GM06990 (cell line): ENCODE measurements around the gene OPCML.

Source experiments
- DNase-seq: peaks from one replicate; pipeline ENCODE4 v3.0.0-alpha.2; 2011; ENCODE audit not compliant: insufficient read length; ENCODE audit errors: extremely low read depth
- H3K27me3 ChIP-seq: replicated peaks from 2 replicates; pipeline ENCODE4 v1.6.0; 2011; ENCODE audit warnings: low read length; ENCODE audit not compliant: control insufficient read depth, insufficient read depth
- H3K36me3 ChIP-seq: 2 replicates; pipeline ENCODE4 v1.5.1; 2011; ENCODE audit warnings: low read length; ENCODE audit not compliant: control insufficient read depth, insufficient read depth
- H3K4me3 ChIP-seq: replicated peaks from 2 replicates; pipeline ENCODE4 v1.5.1; 2011; ENCODE audit warnings: low read depth, mild to moderate bottlenecking, control low read depth, low read length
- TF ChIP-seq, protein P1 (sequence below): IDR thresholded peaks from 2 replicates; pipeline ENCODE4 v1.5.1; 2011; ENCODE audit warnings: low read length, control low read depth, mild to moderate bottlenecking, inconsistent platforms; ENCODE audit not compliant: insufficient read depth, poor library complexity, severe bottlenecking

The OPCML gene

DNA sequence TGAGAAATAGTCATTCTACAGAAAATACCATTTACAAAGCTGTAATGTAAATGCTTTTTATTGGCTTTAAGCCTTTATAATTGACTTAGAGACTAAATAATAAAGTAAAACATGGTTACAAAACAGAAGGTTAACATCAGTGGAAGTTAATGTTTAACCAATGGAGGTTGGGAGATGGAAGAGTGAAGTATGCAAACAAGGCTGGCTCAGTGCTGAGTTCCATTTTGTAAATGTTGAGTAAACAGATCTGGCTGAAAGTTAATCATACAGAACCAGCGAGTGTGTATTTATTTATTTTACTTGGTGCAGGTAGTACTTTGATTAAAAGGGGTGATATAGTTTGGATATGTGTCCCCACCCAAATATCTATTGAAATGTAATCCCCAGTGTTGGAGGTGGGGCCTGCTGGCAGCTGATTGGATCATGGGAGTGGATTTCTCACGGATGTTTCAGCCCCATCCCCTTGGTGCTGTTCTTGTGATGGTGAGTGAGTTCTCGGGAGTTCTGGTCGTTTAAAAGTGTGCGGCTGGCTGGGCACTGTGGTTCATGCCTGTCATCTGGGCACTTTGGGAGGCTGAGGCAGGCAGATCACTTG, 827.4 kb downstream of the OPCML start:
- Histone ChIP-seq H3K36me3 (no peaks in the 10 kb centered on the region), H3K27me3 (no peaks in the 10 kb centered on the region), H3K4me3 (no peak overlapping the region)
- TF ChIP-seq, protein P1, sequence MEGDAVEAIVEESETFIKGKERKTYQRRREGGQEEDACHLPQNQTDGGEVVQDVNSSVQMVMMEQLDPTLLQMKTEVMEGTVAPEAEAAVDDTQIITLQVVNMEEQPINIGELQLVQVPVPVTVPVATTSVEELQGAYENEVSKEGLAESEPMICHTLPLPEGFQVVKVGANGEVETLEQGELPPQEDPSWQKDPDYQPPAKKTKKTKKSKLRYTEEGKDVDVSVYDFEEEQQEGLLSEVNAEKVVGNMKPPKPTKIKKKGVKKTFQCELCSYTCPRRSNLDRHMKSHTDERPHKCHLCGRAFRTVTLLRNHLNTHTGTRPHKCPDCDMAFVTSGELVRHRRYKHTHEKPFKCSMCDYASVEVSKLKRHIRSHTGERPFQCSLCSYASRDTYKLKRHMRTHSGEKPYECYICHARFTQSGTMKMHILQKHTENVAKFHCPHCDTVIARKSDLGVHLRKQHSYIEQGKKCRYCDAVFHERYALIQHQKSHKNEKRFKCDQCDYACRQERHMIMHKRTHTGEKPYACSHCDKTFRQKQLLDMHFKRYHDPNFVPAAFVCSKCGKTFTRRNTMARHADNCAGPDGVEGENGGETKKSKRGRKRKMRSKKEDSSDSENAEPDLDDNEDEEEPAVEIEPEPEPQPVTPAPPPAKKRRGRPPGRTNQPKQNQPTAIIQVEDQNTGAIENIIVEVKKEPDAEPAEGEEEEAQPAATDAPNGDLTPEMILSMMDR: no peak
- no peak for DNase-seq

DNA sequence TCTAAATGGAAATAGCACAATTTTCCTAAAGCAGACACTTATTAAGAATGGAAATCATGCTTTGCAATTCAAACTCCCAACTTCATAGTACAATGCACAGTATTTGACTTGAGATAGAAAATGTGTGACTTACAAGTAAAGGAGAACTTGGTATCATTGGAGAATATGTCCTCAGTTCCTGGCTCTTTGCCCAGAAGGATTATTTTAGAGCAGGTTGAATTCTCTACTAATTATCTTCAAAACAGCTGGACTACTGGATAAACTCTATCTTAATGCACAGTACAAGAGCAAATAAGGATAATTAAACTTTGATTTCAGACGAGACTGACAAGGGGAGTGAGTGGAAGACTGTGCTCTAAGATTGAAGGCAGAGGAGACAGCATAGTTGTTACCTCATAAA, 839.4 kb downstream of the OPCML start:
- no peak overlapping the region for H3K4me3 ChIP-seq
- no peaks in the 10 kb centered on the region for H3K36me3 ChIP-seq
- DNase-seq: no peak
- TF ChIP-seq, protein P1: no peak
- no peaks in the 10 kb centered on the region for H3K27me3 ChIP-seq

DNA sequence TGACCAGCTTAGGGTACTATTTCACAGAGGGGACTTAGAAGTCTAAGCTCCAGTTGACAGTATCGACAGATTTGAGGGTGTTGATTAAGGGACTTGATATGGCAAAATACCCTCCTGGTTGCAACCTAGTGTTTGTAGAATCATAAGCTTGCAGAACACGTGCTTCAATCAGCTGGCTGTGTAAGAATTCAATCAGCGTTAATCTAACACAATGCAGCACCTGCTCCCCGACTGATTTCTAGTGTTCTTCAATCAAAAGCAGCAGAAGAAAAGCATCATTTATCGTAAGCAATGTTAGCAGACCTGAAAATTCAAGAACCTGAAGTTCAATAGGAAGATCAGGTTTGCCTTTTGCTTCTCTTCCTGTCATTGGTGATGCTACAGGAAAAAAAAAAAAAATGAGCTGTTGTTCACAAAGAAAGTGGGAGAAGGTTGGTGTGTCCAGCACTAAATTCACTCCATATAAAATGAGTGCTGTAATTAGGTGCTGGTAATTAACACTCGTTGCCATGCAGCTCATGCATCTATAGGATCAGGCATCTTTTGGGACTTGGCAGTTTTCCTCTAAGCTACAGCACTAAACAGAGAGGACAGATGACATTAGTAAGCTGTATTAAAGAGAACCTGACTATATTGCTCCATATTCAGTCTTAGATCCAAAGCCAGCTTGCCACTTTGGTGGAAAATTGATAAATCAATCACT, 840.3 kb downstream of the OPCML start:
- H3K36me3 ChIP-seq: no peaks in the 10 kb centered on the region
- TF ChIP-seq, protein P1: no peak
- no peak overlapping the region for H3K4me3 ChIP-seq

DNA sequence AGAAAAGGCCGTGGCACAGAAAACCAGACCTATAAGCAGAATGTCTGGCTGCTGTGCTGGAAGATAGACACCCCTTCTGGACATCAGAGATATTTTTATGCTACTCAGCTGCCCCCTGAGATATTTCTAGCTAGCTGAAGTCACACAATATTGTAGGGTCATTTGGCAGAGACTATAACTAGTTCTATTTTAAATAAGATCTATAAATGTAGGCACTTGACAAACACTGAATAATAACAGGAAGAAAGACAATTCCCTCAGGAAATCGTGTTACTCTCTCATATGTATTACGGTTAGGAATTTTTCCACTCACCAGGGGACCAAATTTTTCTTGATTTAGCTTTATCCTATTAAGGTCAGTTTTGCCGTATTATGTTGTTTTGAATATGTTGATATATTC, 845.4 kb downstream of the OPCML start:
- H3K4me3 ChIP-seq: no peak overlapping the region
- no peak for DNase-seq
- TF ChIP-seq, protein P1: no peak
- H3K36me3 ChIP-seq: no peaks in the 10 kb centered on the region
- H3K27me3 ChIP-seq: no peaks in the 10 kb centered on the region; the same call in 1 of the 2 replicates

More for the DNA sequence above, 840.3 kb downstream of the OPCML start:
- no peaks in the 10 kb centered on the region for H3K27me3 ChIP-seq
- DNase-seq: no peak

DNA sequence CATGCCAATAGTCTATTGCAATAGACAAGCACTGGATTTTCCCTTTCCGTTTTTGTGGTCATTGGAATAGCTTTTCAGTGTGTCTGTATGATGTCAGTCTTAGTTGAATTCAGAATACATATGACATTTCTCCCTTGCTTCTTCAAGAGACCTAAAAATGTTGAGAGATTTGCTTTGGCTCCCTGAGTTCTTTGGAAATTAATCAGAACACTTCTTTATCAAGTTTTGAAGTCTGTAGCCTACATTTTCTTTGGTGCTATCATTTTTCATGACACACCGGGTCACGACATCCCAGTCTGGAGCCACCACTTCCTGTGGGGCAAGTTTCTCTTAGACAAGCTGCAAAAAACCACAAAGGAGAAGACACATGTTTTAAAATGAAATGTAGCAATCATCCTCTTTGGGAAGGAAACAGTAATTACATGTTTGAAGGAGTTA, 847.1 kb downstream of the OPCML start:
- no peak for DNase-seq
- TF ChIP-seq, protein P1: no peak
- no peaks in the 10 kb centered on the region; the same call in 1 of the 2 replicates for H3K27me3 ChIP-seq
- H3K36me3 ChIP-seq: no peaks in the 10 kb centered on the region
- no peak overlapping the region for H3K4me3 ChIP-seq
